GM18519 (cell line): ENCODE results near the gene GAN.

Experiments
- ATAC-seq: cut with Tn5 transposase; IDR thresholded peaks from one replicate; pipeline ENCODE4 v1.9.1; 2021; ENCODE audit warnings: mild to moderate bottlenecking, moderate library complexity; ENCODE audit not compliant: unreplicated experiment, low FRiP score

Gene GAN

GRCh38 chr16:81349608-81350305 is 35.0 kb downstream of the GAN start:
- ATAC-seq = no peak

GRCh38 chr16:81350306-81350615 is 35.5 kb downstream of the GAN start:
- no peak for ATAC-seq

GRCh38 chr16:81353895-81354294 is 39.1 kb downstream of the GAN start:
- ATAC-seq = no peak

- no peak for ATAC-seq
Observed at GRCh38 chr16:81357711-81358260, 43.0 kb downstream of the GAN start.

- no peak for ATAC-seq
Observed at GRCh38 chr16:81358860-81359259, 44.1 kb downstream of the GAN start.

GRCh38 chr16:81360135-81360534 is 45.4 kb downstream of the GAN start:
- ATAC-seq = no peak

GRCh38 chr16:81365731-81366130 is 51.0 kb downstream of the GAN start:
- ATAC-seq = no peak

GRCh38 chr16:81366316-81366932 is 51.7 kb downstream of the GAN start:
- ATAC-seq = no peak

GRCh38 chr16:81367821-81368220 is 53.1 kb downstream of the GAN start:
- no peak for ATAC-seq

GRCh38 chr16:81369888-81370504 is 55.2 kb downstream of the GAN start:
- no peak for ATAC-seq

- no peak for ATAC-seq
Observed at GRCh38 chr16:81371106-81371505, 56.3 kb downstream of the GAN start.

- ATAC-seq = no peak
Observed at GRCh38 chr16:81374550-81374949, 59.8 kb downstream of the GAN start.

- no peak for ATAC-seq
Observed at GRCh38 chr16:81376880-81377279, 62.1 kb downstream of the GAN start.

GRCh38 chr16:81378049-81378448 is 63.3 kb downstream of the GAN start:
- ATAC-seq = no peak

GRCh38 chr16:81380932-81381331 is 66.2 kb downstream of the GAN start:
- no peak for ATAC-seq

GRCh38 chr16:81384006-81384405 is 69.2 kb downstream of the GAN start:
- no peak for ATAC-seq

- ATAC-seq = no peak
Observed at GRCh38 chr16:81385031-81385756, 70.4 kb downstream of the GAN start.

- no peak for ATAC-seq
Observed at GRCh38 chr16:81388357-81388756, 73.6 kb downstream of the GAN start.

GRCh38 chr16:81390840-81391239 is 76.1 kb downstream of the GAN start:
- ATAC-seq = no peak

- no peak for ATAC-seq
Observed at GRCh38 chr16:81392011-81392410, 77.2 kb downstream of the GAN start.

GRCh38 chr16:81394416-81394815 is 79.7 kb downstream of the GAN start:
- no peak for ATAC-seq
